ENCODE data around the gene FOCAD.

GRCh38 chr9:20831028-20831427, 147.0 kb downstream of the FOCAD start:
- no peak for TF ChIP-seq POLR2A (IDR thresholded peaks at IDR 0.05)
- TF ChIP-seq CTCF (IDR thresholded peaks at IDR 0.05) = no peak

All from body of pancreas (tissue), 4 donors.